GM12801 (cell line): Measurements from ENCODE around the gene PDGFA.

ENCODE experiments used
- CTCF ChIP-seq: IDR thresholded peaks from one replicate; pipeline ENCODE4 v1.5.1; 2011; ENCODE audit warnings: control low read depth; ENCODE audit not compliant: insufficient read length; ENCODE audit errors: extremely low read depth

The PDGFA gene

DNA sequence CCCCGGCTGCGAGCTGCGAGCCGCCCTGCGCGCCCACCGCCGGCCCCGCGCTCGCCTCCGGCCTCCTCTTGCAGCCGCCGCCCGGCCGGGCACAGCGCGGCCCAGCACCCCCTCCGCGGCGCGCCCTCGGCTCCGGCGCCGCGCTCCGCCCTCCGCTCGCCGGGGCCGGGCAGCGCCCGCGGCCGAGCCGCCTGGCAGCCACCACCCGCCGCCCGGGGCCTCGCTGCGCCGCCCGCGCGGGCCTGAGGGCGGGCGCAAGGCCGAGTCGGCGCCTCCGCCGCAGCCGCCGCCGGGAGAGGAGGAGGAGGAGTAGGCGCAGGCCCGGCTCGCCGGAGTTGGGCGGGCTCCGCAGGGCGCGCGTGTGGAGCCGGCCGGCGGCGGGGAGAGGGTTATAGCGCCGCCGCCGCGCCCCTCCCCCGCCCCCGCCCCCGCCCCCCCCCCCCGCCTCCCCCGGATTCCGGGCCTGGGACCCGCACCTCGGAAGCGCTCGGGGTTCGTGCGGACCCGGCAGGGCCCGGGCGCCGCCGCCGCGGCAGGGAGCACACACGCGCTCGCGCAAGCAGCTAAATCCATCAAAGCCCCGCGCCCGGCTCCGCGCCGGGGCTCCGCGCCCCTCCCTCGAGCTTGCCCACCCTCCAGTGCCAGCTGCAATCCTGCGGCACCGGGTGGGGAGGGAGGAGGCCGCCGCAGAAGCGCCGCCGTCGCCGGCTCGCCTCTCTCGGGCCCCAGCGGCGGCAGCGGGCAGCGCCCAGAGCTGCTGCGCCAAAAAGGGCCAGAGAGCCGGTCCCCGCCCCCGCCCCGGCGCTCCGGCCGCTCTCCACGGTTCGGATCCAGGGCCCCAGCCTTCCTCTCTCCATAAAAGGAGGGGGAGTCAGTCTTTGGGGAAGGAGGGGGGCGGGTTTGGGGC lies at the start of gene PDGFA:
PDGFA (minus strand) TSS at position 363 of the 907 bp plus-strand sequence. CDS start 845 bp downstream, outside the sequence.
- TF ChIP-seq CTCF = no peak

- no peak for TF ChIP-seq CTCF
These were observed 48.6 kb upstream of the PDGFA start for GRCh38 chr7:568031-568951.

GRCh38 chr7:567305-567883 lies 47.7 kb upstream of the PDGFA start:
- TF ChIP-seq CTCF = no peak

- no peak for TF ChIP-seq CTCF
These were observed 46.5 kb upstream of the PDGFA start for GRCh38 chr7:566100-566499.

GRCh38 chr7:564176-564865 lies 44.7 kb upstream of the PDGFA start:
- TF ChIP-seq CTCF = no peak

- TF ChIP-seq CTCF = no peak
These were observed 44.1 kb upstream of the PDGFA start for GRCh38 chr7:563629-564170.
